Muscle of arm (tissue), 12 donors: ENCODE data around the gene HIVEP1. TPM values are rescaled to one million over a fixed set of nuclear protein-coding genes. Genes with fewer than 3 reads are reported as not detected.

Source experiments
- DNase-seq: peaks from one replicate; pipeline ENCODE4 v3.0.0-alpha.2; 2013
- polyA plus RNA-seq, 12 donors: library from polyadenylated mRNA; unstranded; fragments of 120-200 nt; gene quantifications; one replicate each; pipeline ENCODE4 v1.2.1, GENCODE V29; 2013; ENCODE audit not compliant: insufficient read length in 12 of 12

HIVEP1 gene
- polyA plus RNA-seq, 12 donors, result 20.2 to 41.8 (median 24.3) TPM; not detected in 1

- DNase-seq, result no peak
These were observed 170.6 kb downstream of the HIVEP1 start for GRCh38 chr6:12182676-12183075.

- no peak for DNase-seq
These were observed 173.1 kb downstream of the HIVEP1 start for GRCh38 chr6:12185081-12185673.

- no peak for DNase-seq
These were observed 174.4 kb downstream of the HIVEP1 start for GRCh38 chr6:12186528-12186927.

- DNase-seq, result no peak
These were observed 177.0 kb downstream of the HIVEP1 start for GRCh38 chr6:12189150-12189549.

- no peak for DNase-seq
These were observed 177.5 kb downstream of the HIVEP1 start for GRCh38 chr6:12189661-12190060.

GRCh38 chr6:12190252-12190651 lies 178.1 kb downstream of the HIVEP1 start:
- no peak for DNase-seq

GRCh38 chr6:12196326-12196936 lies 184.3 kb downstream of the HIVEP1 start:
- no peak for DNase-seq

- no peak for DNase-seq
These were observed 186.7 kb downstream of the HIVEP1 start for GRCh38 chr6:12198851-12199250.

GRCh38 chr6:12200015-12200564 lies 188.0 kb downstream of the HIVEP1 start:
- no peak for DNase-seq

GRCh38 chr6:12200761-12201160 lies 188.6 kb downstream of the HIVEP1 start:
- DNase-seq, result no peak

GRCh38 chr6:12203001-12203400 lies 190.9 kb downstream of the HIVEP1 start:
- DNase-seq, result no peak

GRCh38 chr6:12208190-12208589 lies 196.1 kb downstream of the HIVEP1 start:
- DNase-seq, result no peak

GRCh38 chr6:12208673-12209072 lies 196.6 kb downstream of the HIVEP1 start:
- no peak for DNase-seq

Other genes with a start within 250 kb of the HIVEP1 start
- gene ADTRP, start 233.5 kb upstream of the HIVEP1 start, polyA plus RNA-seq, result 1 to 10 TPM in 3 of 12 donors, under 1 TPM in 6, not detected in 3; 0.46 to 6.3 (median 0.70) TPM